ENCODE measurements around the gene RAI14.

RAI14 gene

DNA sequence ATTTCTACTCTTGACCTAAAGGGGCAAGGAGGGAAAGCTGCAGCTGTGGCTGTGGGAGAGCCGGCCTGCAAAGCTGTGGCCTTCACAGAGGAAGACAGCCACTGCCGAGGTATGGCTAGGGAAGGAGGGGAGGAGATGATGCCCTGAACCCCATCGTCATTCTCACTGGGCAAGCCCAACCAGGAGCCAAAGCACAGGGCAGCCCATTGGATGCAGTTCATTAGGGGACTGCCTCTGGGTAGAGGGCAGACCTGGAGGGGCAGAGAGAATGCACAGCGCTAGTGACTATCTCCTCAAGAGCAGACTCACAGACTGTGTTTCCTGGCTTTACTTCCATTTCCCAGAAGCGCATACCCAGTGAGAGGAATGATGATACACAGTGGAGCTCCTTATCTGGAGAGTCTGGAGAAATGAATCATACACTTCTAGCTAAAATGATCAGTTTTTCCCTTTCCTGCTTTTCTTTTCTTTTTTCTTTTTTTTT, 135.7 kb downstream of the RAI14 start:
- Mint-ChIP-seq H3K36me3 (ENCODE audit: low read depth) (no peaks in the 10 kb centered on the region), H3K27me3 (ENCODE audit: low read depth) (no peaks in the 10 kb centered on the region), H3K4me1 (ENCODE audit: low read depth) (no peaks in the 10 kb centered on the region), H3K4me3 (no peak overlapping the region), H3K9me3 (peaks cover 4% of the 10 kb centered on the region), H3K27ac (no peak overlapping the region)

DNA sequence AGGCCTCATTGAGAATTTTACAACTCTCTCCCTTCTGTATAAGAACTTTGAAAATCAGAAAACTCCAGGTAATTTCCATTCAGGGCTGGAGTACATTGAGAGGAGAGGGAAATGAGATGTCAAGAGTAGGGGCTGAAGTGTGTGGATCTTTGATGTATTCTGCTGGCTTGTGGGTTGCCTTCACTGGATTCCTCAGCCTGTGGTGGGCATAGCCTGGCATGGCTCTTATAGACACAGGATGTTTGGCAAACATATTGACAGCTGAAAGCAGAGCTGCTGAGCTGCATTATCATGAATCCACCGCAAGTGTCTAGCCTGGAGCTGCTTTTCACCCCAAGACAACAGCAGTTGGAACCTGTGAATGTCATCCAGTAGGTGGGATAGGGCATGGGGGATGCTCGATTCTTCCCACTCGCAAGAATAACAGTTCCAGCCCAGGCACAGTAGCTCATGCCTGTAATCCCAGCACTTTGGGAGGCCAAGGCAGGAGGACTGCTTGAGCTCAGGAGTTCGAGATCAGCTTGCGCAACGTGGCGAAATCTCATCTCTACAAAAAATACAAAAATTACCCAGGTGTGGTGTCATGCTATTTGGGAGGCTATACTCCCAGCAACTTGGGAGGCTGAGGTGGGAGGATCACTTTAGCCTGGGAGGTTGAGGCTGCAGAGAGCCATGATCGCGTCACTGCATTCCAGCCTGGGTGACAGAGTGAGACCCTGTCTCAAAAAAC, 146.9 kb downstream of the RAI14 start:
- no peaks in the 10 kb centered on the region for H3K27me3 Mint-ChIP-seq (ENCODE audit: low read depth)
- H3K9me3 Mint-ChIP-seq: no peaks in the 10 kb centered on the region
- no peak overlapping the region for H3K27ac Mint-ChIP-seq
- no peaks in the 10 kb centered on the region for H3K36me3 Mint-ChIP-seq (ENCODE audit: low read depth)
- H3K4me1 Mint-ChIP-seq (ENCODE audit: low read depth): no peaks in the 10 kb centered on the region
- no peak overlapping the region for H3K4me3 Mint-ChIP-seq

DNA sequence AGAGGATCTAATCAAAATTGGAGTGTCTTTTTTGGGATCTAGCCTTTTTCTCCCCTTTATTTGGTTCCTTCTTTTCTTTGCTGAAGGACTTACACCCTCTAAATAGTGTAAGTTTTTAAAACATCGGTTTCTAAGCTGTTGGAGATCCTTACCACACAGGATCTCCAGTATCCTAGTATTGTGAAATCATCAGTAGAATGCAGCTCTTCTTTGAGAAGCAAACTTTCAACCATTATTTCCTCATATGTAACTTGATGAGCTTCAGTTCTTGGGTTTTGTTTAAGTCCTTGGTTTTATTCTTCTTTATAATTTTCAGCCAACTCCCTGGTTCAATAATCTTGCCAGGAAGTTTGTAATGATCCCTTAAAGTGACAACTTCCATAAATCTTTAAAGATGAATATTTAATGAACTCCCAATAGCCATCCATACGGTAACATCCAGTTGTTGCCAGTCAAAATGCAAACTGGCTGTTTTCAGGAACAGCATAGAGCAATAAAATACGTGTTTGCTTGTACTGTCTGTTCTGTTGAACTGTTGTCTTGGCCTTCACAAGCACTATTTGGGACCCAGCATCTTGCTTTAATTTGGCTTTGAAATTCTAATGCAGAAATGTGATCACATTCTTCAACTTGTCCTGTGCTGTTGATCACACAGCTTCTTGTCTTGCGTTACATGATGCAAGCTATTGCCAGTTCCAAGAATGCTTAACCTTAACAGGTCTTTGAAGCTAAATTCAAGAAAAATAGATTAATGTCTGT, 148.0 kb downstream of the RAI14 start:
- no peaks in the 10 kb centered on the region for H3K9me3 Mint-ChIP-seq
- H3K4me3 Mint-ChIP-seq: no peak overlapping the region
- H3K4me1 Mint-ChIP-seq (ENCODE audit: low read depth): no peaks in the 10 kb centered on the region
- H3K27ac Mint-ChIP-seq: no peak overlapping the region
- no peaks in the 10 kb centered on the region for H3K27me3 Mint-ChIP-seq (ENCODE audit: low read depth)
- no peaks in the 10 kb centered on the region for H3K36me3 Mint-ChIP-seq (ENCODE audit: low read depth)

DNA sequence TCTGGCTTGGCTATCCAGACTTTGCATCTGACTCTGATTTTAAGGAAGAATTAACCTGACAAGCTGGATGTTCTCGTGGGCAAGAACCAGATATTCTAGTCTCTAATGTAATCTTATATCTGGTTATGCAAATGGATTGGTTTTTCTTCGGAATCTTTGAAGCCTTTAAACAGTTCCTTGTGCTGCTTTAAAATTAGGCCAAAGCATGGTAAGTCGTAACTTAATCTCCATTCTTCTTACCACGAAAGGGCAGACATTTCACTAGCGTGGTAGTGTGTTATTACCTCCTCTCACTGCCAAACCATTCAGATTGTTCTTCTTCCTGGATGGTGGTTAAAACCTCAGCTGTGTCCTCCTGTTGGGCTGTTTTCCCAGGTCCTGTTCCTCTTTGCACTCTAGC, 148.8 kb downstream of the RAI14 start:
- H3K9me3 Mint-ChIP-seq: no peaks in the 10 kb centered on the region
- no peaks in the 10 kb centered on the region for H3K27me3 Mint-ChIP-seq (ENCODE audit: low read depth)
- H3K36me3 Mint-ChIP-seq (ENCODE audit: low read depth): no peaks in the 10 kb centered on the region
- H3K27ac Mint-ChIP-seq: no peak overlapping the region
- no peak overlapping the region for H3K4me3 Mint-ChIP-seq
- no peaks in the 10 kb centered on the region for H3K4me1 Mint-ChIP-seq (ENCODE audit: low read depth)

DNA sequence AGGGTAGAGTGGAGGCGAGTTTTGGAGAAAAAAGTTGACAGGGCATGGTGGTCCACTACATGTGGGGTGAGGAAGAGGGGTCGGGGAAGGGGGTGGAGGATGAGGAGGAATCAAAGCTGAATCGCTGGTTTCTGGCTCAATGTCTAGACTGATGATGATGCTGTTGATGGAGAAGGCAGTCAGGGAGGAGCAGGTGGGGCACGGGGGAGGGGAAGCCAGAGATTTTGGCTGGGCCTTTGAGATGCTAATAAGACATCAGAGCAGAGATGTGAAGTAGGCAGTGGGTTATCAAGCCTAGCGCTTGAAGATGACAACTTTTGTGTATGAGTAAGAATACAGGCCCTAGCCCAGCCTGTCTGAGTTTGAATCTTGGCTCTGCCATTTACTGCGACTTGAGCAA, 150.4 kb downstream of the RAI14 start:
- no peaks in the 10 kb centered on the region for H3K27me3 Mint-ChIP-seq (ENCODE audit: low read depth)
- H3K4me1 Mint-ChIP-seq (ENCODE audit: low read depth): no peaks in the 10 kb centered on the region
- H3K27ac Mint-ChIP-seq: no peak overlapping the region
- H3K4me3 Mint-ChIP-seq: no peak overlapping the region
- no peaks in the 10 kb centered on the region for H3K36me3 Mint-ChIP-seq (ENCODE audit: low read depth)
- H3K9me3 Mint-ChIP-seq: no peaks in the 10 kb centered on the region

DNA sequence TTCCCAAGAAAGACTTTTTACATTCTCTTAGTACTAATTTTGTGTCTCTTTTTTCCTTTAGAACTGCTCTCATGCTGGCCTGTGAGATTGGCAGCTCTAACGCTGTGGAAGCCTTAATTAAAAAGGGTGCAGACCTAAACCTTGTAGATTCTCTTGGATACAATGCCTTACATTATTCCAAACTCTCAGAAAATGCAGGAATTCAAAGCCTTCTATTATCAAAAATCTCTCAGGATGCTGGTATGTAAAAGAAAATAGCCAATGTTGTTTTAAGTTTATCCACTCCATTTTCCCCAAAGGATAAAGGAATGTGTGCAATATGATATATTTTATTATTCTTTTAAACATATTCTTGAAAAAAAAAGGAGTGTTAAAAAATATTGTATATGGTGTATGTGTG, 155.6 kb downstream of the RAI14 start:
- Mint-ChIP-seq H3K9me3 (no peaks in the 10 kb centered on the region), H3K4me1 (ENCODE audit: low read depth) (no peaks in the 10 kb centered on the region), H3K36me3 (ENCODE audit: low read depth) (no peaks in the 10 kb centered on the region), H3K27me3 (ENCODE audit: low read depth) (peaks cover 2% of the 10 kb centered on the region), H3K4me3 (no peak overlapping the region), H3K27ac (no peak overlapping the region)

DNA sequence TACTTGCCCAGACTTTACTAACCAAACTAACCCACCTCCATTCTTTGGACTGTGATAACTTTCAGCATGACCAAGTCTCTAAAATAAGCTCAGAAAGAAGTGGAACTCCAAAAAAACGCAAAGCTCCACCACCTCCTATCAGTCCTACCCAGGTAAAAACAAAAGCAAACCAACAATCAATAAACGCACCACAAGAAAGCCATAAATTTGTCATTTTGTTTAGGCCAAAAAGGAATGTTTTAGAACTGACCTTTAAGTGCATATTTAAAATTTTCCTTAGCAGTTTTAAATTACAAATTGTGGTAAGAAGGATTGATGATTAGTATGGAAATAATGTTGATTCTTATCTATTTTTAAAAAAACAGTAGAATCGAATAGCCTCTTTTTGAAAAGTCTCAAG, 157.4 kb downstream of the RAI14 start:
- Mint-ChIP-seq H3K27ac (no peak overlapping the region), H3K9me3 (no peaks in the 10 kb centered on the region), H3K4me1 (ENCODE audit: low read depth) (no peaks in the 10 kb centered on the region), H3K27me3 (ENCODE audit: low read depth) (peaks cover 4% of the 10 kb centered on the region), H3K4me3 (no peak overlapping the region), H3K36me3 (ENCODE audit: low read depth) (no peaks in the 10 kb centered on the region)

DNA sequence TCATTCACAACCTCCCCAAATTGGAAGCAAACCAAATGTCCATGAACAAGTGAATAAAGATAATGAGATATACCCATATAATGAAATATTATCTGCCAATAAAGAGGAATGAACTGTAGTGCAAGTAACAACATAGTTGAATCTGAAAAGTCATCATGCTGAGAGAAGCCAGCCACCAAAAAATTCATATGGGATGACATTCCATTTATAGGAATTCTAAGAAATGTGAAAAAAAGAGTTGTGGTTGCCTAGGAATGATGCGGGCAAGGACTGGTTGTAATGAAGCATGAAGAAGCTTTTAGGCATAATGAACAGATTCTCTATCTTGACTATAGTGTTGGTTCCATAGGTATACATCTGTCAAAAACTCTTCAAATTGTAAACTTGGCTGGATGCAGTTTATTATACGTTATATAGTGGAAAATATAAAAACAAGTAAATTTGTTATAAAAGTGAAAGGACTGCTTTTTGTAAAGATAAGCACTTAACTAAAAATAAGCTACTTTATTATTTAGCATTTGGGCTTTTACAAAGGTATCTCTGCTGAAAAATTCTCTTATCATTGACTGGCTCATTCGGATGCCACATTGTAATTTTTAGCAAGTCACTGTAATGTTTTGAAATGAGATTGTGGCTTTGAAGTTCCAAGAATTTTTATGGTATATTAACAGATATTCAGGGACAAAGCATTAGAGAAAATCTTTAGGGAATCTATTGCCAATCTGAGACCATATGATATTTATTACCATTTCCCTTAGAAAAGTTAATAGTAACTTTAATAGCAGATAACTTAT, 161.6 kb downstream of the RAI14 start:
- no peaks in the 10 kb centered on the region for H3K9me3 Mint-ChIP-seq
- no peaks in the 10 kb centered on the region for H3K36me3 Mint-ChIP-seq (ENCODE audit: low read depth)
- H3K27me3 Mint-ChIP-seq (ENCODE audit: low read depth): peaks cover 6% of the 10 kb centered on the region
- H3K4me3 Mint-ChIP-seq: no peak overlapping the region
- no peaks in the 10 kb centered on the region for H3K4me1 Mint-ChIP-seq (ENCODE audit: low read depth)
- no peak overlapping the region for H3K27ac Mint-ChIP-seq

DNA sequence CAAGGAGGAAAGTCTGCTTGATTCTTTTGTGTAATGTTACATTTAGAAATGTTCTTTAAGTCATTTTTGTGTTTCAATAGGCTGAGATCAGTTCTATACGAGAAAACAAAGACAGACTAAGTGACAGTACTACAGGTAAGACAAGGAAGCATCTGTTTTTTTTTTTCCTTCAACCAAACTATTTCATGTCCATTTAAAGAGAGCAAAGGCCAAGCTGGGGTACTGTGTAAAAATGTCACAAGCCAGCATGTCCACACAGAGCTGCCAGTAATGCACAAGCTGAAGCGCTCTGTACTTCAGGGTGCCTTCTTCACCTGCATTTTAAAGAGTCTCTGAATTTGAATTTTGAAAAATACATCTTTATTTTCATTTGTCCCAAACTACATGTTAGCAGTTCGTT, 162.6 kb downstream of the RAI14 start:
- Mint-ChIP-seq H3K27me3 (ENCODE audit: low read depth) (peaks cover 6% of the 10 kb centered on the region), H3K9me3 (no peaks in the 10 kb centered on the region), H3K4me1 (ENCODE audit: low read depth) (peaks cover 3% of the 10 kb centered on the region), H3K36me3 (ENCODE audit: low read depth) (no peaks in the 10 kb centered on the region), H3K4me3 (no peak overlapping the region), H3K27ac (no peak overlapping the region)

DNA sequence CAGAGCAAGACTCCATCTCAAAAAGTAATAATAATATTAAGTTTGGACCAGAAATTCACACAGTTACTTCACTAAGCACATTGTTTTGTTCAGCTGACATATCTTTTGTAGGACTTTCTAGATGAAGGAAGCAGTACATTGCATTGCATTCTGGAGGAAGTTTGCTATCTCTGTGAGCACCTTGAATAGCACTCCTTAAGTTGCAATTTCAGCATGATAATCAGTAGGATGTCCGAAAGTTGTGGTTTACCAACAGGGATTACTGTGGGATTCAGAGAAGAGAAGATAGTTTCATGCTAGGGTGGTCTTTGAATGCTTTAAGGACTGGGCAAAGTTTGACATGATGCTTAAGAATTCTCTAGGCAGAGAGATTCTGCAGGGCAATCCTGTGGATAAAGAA, 164.5 kb downstream of the RAI14 start:
- Mint-ChIP-seq H3K9me3 (no peaks in the 10 kb centered on the region), H3K4me3 (no peak overlapping the region), H3K36me3 (ENCODE audit: low read depth) (no peaks in the 10 kb centered on the region), H3K4me1 (ENCODE audit: low read depth) (peaks cover 3% of the 10 kb centered on the region), H3K27me3 (ENCODE audit: low read depth) (peaks cover 6% of the 10 kb centered on the region), H3K27ac (no peak overlapping the region)

DNA sequence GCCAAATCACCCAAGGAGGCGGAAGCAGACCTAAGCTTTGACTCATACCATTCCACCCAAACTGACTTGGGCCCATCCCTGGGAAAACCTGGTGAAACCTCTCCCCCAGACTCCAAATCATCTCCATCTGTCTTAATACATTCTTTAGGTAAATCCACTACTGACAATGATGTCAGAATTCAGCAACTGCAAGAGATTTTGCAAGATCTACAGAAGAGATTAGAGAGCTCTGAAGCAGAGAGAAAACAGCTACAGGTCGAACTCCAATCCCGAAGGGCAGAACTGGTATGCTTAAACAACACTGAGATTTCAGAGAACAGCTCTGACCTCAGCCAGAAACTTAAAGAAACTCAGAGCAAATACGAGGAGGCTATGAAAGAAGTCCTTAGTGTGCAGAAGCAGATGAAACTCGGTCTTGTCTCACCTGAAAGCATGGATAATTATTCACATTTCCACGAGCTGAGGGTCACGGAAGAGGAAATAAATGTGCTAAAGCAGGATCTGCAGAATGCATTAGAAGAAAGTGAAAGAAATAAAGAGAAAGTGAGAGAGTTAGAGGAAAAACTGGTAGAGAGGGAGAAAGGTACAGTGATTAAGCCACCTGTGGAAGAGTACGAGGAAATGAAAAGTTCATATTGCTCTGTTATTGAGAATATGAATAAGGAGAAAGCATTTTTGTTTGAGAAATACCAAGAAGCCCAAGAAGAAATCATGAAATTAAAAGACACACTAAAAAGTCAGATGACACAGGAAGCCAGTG, 167.0 kb downstream of the RAI14 start:
- peaks cover 3% of the 10 kb centered on the region for H3K4me1 Mint-ChIP-seq (ENCODE audit: low read depth)
- H3K9me3 Mint-ChIP-seq: no peaks in the 10 kb centered on the region
- H3K27ac Mint-ChIP-seq: no peak overlapping the region
- no peaks in the 10 kb centered on the region for H3K36me3 Mint-ChIP-seq (ENCODE audit: low read depth)
- H3K27me3 Mint-ChIP-seq (ENCODE audit: low read depth): peaks cover 6% of the 10 kb centered on the region
- no peak overlapping the region for H3K4me3 Mint-ChIP-seq

DNA sequence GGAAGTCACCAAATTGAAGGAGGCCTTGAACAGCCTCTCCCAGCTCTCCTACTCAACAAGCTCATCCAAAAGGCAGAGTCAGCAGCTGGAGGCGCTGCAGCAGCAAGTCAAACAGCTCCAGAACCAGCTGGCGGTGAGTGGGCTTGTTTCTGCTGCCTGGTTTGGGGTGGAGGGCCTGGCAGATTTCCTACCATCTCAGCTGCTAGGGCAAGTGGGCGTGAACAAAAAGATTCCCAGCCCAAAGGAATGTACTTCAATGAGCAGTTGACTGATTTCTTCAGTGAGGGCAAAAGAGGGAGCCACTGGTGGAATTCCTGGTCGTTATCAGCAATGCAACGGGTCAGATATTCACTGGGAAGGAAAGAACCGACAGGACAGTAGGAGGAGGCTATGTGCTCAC, 170.2 kb downstream of the RAI14 start:
- Mint-ChIP-seq H3K9me3 (no peaks in the 10 kb centered on the region), H3K4me3 (no peak overlapping the region), H3K27ac (no peak overlapping the region), H3K36me3 (ENCODE audit: low read depth) (no peaks in the 10 kb centered on the region), H3K4me1 (ENCODE audit: low read depth) (peaks cover 3% of the 10 kb centered on the region), H3K27me3 (ENCODE audit: low read depth) (peaks cover 3% of the 10 kb centered on the region)

DNA sequence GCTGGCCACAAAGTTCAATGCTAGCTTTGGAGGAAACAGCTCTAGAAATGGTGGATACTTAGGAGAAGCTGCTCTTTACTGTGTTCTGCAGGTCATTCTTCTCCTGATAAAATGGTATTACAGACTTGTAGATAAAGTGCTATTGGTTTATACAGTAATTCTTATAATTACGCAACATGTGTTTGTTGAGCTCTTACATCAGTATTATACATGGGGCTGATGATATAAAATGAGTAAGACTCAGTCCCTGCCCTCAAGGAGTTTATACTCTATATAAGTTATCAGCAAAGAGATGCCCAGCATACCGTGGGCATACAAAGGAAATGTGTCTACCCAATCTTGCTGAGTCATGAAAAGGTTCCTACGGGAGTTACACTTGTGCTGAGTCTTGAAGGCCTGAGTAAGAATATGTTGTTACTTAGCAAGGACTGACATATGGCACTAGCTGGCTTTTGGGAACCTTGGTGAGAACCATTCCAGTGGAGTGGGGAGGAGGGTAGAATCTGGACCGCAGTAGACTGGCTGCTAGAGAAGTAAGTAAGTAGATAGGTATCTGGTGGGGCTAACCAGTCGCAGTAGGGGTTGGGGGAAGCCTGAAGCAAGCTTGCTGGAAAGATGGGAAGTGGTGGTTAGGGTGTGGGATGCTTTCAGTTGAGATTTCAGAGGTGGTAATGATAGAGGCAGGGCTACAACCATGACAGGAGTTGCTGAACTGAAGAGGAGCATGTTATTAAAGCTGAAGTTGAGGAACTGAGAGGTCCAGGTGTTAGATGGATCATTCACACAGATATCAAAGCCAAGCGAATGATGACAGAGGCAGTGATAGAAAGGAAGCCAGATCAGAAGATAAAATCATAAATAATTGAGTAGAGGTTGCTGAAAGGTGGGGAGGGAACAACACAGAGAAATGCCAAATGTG, 171.7 kb downstream of the RAI14 start:
- Mint-ChIP-seq H3K27ac (no peak overlapping the region), H3K4me1 (ENCODE audit: low read depth) (peaks cover 3% of the 10 kb centered on the region), H3K4me3 (no peak overlapping the region), H3K9me3 (no peaks in the 10 kb centered on the region), H3K36me3 (ENCODE audit: low read depth) (no peaks in the 10 kb centered on the region), H3K27me3 (ENCODE audit: low read depth) (peaks cover 3% of the 10 kb centered on the region)
